ENCODE results near the gene SLC26A4.

The SLC26A4 gene

GRCh38 chr7:107743567-107744344 lies 83.1 kb downstream of the SLC26A4 start, which contains the start of gene CBLL1:
Gene CBLL1, plus strand, starts transcription at chr7:107744142. Its CDS starts 22 bp downstream, at chr7:107744164.
- H3K4me2 ChIP-seq, result peak within 1 kb of the TSS; percentile 82
- peaks cover 48% of the 10 kb centered on the region for H3K79me2 ChIP-seq (ENCODE audit: insufficient read depth, low read depth)
- peaks cover 40% of the 10 kb centered on the region for H3K4me1 ChIP-seq (ENCODE audit: low read depth, poor library complexity, severe bottlenecking)
- H3K27me3 ChIP-seq (ENCODE audit: insufficient read depth, low read depth), result no peaks in the 10 kb centered on the region
- peak within 1 kb of the TSS; percentile 92 for H3K9ac ChIP-seq
- peak within 1 kb of the TSS; percentile 89 for H2AFZ ChIP-seq (ENCODE audit: low read depth)
- no peaks in the 10 kb centered on the region for H3K36me3 ChIP-seq (ENCODE audit: insufficient read depth)
- peaks cover 21% of the 10 kb centered on the region for H4K20me1 ChIP-seq (ENCODE audit: insufficient read depth)
- H3K4me3 ChIP-seq (IDR thresholded peaks at IDR 0.05; ENCODE audit: insufficient read depth, low read depth, low read length), result no peak within 1 kb of the TSS
- TF ChIP-seq, protein P1, sequence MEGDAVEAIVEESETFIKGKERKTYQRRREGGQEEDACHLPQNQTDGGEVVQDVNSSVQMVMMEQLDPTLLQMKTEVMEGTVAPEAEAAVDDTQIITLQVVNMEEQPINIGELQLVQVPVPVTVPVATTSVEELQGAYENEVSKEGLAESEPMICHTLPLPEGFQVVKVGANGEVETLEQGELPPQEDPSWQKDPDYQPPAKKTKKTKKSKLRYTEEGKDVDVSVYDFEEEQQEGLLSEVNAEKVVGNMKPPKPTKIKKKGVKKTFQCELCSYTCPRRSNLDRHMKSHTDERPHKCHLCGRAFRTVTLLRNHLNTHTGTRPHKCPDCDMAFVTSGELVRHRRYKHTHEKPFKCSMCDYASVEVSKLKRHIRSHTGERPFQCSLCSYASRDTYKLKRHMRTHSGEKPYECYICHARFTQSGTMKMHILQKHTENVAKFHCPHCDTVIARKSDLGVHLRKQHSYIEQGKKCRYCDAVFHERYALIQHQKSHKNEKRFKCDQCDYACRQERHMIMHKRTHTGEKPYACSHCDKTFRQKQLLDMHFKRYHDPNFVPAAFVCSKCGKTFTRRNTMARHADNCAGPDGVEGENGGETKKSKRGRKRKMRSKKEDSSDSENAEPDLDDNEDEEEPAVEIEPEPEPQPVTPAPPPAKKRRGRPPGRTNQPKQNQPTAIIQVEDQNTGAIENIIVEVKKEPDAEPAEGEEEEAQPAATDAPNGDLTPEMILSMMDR (conservative IDR thresholded peaks at IDR 0.05; ENCODE audit: low read depth, low read length), result peak; percentile 53; the same call in 1 of the 2 replicates
- H3K27ac ChIP-seq, result peak within 1 kb of the TSS; percentile 96

GRCh38 chr7:107744345-107744750 lies 83.7 kb downstream of the SLC26A4 start:
- H3K79me2 ChIP-seq (ENCODE audit: insufficient read depth, low read depth), result peaks cover 54% of the 10 kb centered on the region
- H3K4me1 ChIP-seq (ENCODE audit: low read depth, poor library complexity, severe bottlenecking), result peaks cover 40% of the 10 kb centered on the region
- peak overlapping the region; percentile 96 for H3K27ac ChIP-seq
- no peaks in the 10 kb centered on the region for H3K27me3 ChIP-seq (ENCODE audit: insufficient read depth, low read depth)
- H3K36me3 ChIP-seq (ENCODE audit: insufficient read depth), result no peaks in the 10 kb centered on the region
- peak overlapping the region; percentile 92 for H3K9ac ChIP-seq
- H2AFZ ChIP-seq (ENCODE audit: low read depth), result peak overlapping the region; percentile 89
- peak overlapping the region; percentile 82 for H3K4me2 ChIP-seq
- TF ChIP-seq, protein P1 (conservative IDR thresholded peaks at IDR 0.05; ENCODE audit: low read depth, low read length), result no peak
- no peak overlapping the region for H3K4me3 ChIP-seq (IDR thresholded peaks at IDR 0.05; ENCODE audit: insufficient read depth, low read depth, low read length)
- peaks cover 21% of the 10 kb centered on the region for H4K20me1 ChIP-seq (ENCODE audit: insufficient read depth)

GRCh38 chr7:107746006-107746405 lies 85.4 kb downstream of the SLC26A4 start:
- no peak overlapping the region for H3K27ac ChIP-seq
- no peak overlapping the region for H3K4me3 ChIP-seq (IDR thresholded peaks at IDR 0.05; ENCODE audit: insufficient read depth, low read depth, low read length)
- H3K4me2 ChIP-seq, result peak overlapping the region; percentile 82
- H3K36me3 ChIP-seq (ENCODE audit: insufficient read depth), result no peaks in the 10 kb centered on the region
- H4K20me1 ChIP-seq (ENCODE audit: insufficient read depth), result peaks cover 21% of the 10 kb centered on the region
- TF ChIP-seq, protein P1 (conservative IDR thresholded peaks at IDR 0.05; ENCODE audit: low read depth, low read length), result no peak
- H3K79me2 ChIP-seq (ENCODE audit: insufficient read depth, low read depth), result peaks cover 57% of the 10 kb centered on the region
- peaks cover 40% of the 10 kb centered on the region for H3K4me1 ChIP-seq (ENCODE audit: low read depth, poor library complexity, severe bottlenecking)
- no peaks in the 10 kb centered on the region for H3K27me3 ChIP-seq (ENCODE audit: insufficient read depth, low read depth)
- H3K9ac ChIP-seq, result no peak overlapping the region
- no peak overlapping the region for H2AFZ ChIP-seq (ENCODE audit: low read depth)

- Histone ChIP-seq H3K4me1 (ENCODE audit: low read depth, poor library complexity, severe bottlenecking) (peaks cover 12% of the 10 kb centered on the region), H3K4me2 (no peak overlapping the region), H4K20me1 (ENCODE audit: insufficient read depth) (peaks cover 10% of the 10 kb centered on the region), H3K27me3 (ENCODE audit: insufficient read depth, low read depth) (no peaks in the 10 kb centered on the region), H3K4me3 (IDR thresholded peaks at IDR 0.05; ENCODE audit: insufficient read depth, low read depth, low read length) (no peak overlapping the region), H3K36me3 (ENCODE audit: insufficient read depth) (peaks cover 7% of the 10 kb centered on the region; the same call in 1 of the 2 replicates), H3K27ac (no peak overlapping the region), H3K9ac (no peak overlapping the region), H3K79me2 (ENCODE audit: insufficient read depth, low read depth) (peaks cover 35% of the 10 kb centered on the region), H2AFZ (ENCODE audit: low read depth) (no peak overlapping the region)
- TF ChIP-seq, protein P1 (conservative IDR thresholded peaks at IDR 0.05; ENCODE audit: low read depth, low read length), result no peak
Observed at GRCh38 chr7:107751113-107751512, 90.5 kb downstream of the SLC26A4 start.

Data from KMS-11 (cell line).